H1 (cell line): Measurements from ENCODE around the gene AQP12A. TPM values are rescaled to one million over a fixed set of nuclear protein-coding genes. Genes with fewer than 3 reads are reported as not detected.

Source experiments
- NANOG ChIP-seq: IDR thresholded peaks from 2 replicates; pipeline ENCODE4 v1.6.1; 2011; ENCODE audit warnings: low read length, low read depth, mild to moderate bottlenecking, inconsistent platforms; ENCODE audit not compliant: insufficient read depth, poor library complexity, severe bottlenecking
- POLR2A ChIP-seq, 2 experiments: IDR thresholded peaks; 1 replicate in 1 of 2; 2 replicates in 1 of 2; pipeline ENCODE4 v1.6.1; 2011; ENCODE audit warnings: low read depth in 2 of 2, low read length in 2 of 2, mild to moderate bottlenecking in 2 of 2; ENCODE audit errors: control extremely low read depth in 1 of 2
- SIRT6 ChIP-seq: IDR thresholded peaks from one replicate; pipeline ENCODE4 v1.7.1; 2012; ENCODE audit warnings: low read length, inconsistent platforms
- SUZ12 ChIP-seq: fragments of 200-600 bp; sonication (generic); IDR thresholded peaks from 2 replicates; pipeline ENCODE4 v1.6.1; 2012; ENCODE audit warnings: mild to moderate bottlenecking, inconsistent platforms, low read length, moderate library complexity, mixed read lengths
- TAF7 ChIP-seq: optimal IDR thresholded peaks from 2 replicates; pipeline ENCODE3; 2011; ENCODE audit warnings: low read depth, mild to moderate bottlenecking, inconsistent platforms, low read length, moderate library complexity, borderline replicate concordance
- polyA plus RNA-seq, 7 experiments: library from polyadenylated mRNA; depleted of rRNA in 3 of 7; stranded (reverse) in 5 of 7; unstranded in 2 of 7; fragments of >200 nt in 5 of 7; fragments of 200-250 nt in 2 of 7; gene quantifications; 1 replicate in 5 of 7; 2 replicates in 1 of 7; 4 replicates in 1 of 7; pipeline versions ENCODE4 v1.2.1 to v1.2.3, GENCODE V29; 2011 to 2013; ENCODE audit warnings: missing spikeins in 2 of 7, mixed read lengths in 2 of 7
- total RNA-seq: library from RNA; stranded (reverse); fragmentation: NEBNext Ultra II Directional; extraction: Animal tissue kit (Norgen Biotek cat#: 25700); gene quantifications from 2 replicates; pipeline ENCODE4 v1.2.1, GENCODE V29; 2021
- TF ChIP-seq, protein P1 (sequence below): IDR thresholded peaks from 2 replicates; pipeline ENCODE4 v1.6.1; 2012; ENCODE audit warnings: low read length, inconsistent platforms

Gene AQP12A
- total and polyA plus RNA-seq, 2 of the 8 experiments (the other 6 are each of a cell fraction or from before 2014, with no cell fraction given) = not detected

DNA sequence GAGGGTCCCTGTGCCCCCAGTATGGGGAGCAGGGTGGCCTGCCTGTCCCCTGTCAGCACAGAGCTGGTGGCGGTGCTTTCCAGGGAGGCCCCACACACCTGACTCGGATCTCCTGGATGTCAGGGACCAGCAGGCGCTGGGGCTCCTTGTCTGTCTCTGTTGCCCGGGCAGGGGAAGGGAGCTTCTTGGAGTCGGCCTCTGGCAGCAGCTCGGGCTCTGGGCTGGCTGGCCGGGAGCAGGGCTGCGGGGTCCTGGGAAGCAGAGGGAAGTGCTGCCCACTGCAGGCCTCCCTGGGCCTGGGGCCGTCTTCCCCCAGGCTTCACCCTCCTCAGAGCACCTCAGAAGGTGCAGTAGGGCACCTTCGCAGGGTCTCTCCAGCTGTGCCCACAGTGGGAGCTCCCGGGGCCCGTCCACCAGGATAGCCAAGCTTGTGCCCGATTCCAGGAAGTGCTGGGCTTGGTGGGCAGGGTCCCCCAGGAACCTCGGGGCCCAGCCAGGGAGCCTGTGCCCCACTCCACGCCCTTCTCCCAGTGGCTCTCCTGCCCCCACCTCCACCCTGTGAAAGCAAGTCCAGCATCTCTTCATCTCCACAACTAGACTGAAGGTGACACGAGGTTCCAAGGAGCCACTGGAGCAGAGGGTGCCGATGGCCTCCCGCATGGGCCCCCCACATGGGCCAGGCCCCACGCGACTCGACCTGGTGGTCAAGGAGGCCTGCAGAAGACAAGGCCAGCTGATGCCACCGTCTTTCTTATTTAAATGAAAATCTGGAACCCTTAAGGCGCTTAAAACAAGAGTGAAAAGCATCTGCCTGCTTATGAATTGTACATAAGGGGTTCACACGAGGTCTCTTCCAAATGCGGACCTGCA lies 28.2 kb downstream of the AQP12A start (continued):
- TF ChIP-seq, protein P1, sequence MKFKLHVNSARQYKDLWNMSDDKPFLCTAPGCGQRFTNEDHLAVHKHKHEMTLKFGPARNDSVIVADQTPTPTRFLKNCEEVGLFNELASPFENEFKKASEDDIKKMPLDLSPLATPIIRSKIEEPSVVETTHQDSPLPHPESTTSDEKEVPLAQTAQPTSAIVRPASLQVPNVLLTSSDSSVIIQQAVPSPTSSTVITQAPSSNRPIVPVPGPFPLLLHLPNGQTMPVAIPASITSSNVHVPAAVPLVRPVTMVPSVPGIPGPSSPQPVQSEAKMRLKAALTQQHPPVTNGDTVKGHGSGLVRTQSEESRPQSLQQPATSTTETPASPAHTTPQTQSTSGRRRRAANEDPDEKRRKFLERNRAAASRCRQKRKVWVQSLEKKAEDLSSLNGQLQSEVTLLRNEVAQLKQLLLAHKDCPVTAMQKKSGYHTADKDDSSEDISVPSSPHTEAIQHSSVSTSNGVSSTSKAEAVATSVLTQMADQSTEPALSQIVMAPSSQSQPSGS = no peak
- TF ChIP-seq SIRT6 (no peak), POLR2A (IDR thresholded peaks at IDR 0.05; ENCODE audit: control extremely low read depth in 1 of 2, low read depth in 2 of 2, low read length in 2 of 2) (no peak), TAF7 (no peak), SUZ12 (no peak), NANOG (no peak)
